Stimulated activated CD8-positive, alpha-beta memory T cell treated with anti-CD3 and anti-CD28 coated beads, Interleukin-4, amount 100 ng/mL, for 48 hours (primary cell): ENCODE measurements around the gene EGR1.
A peak's percentile ranks its signal among the peaks of the same experiment; 100 is the strongest.

Experiments
- DNase-seq: peaks from one replicate; pipeline ENCODE4 v3.0.0-alpha.2; 2020

EGR1 gene

DNA sequence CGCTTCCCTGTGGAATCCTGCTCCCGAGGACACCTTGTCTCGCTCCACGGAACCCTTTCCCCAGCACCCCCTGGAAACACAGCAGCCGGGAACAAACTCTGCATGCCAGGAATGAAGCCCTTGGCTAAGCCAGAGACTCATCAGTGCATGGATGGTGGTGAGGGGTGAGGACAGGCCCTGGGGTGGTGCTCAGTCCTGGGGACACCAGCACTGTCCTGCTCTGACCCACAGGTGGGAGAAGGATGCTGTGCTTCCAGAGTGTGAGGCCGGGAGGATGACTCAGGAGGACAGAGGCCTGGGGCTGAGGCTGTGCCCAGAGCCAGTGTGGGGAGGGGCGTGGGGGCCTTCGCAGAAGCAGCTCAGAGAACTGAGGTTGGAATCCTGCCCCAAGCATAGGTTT is 11.2 kb upstream of the EGR1 start:
- no peak for DNase-seq

- DNase-seq: no peak
These were observed 9.9 kb upstream of the EGR1 start for GRCh38 chr5:138455232-138455930.

- no peak for DNase-seq
These were observed 7.6 kb upstream of the EGR1 start for GRCh38 chr5:138457531-138458275.

GRCh38 chr5:138458384-138458783 is 6.9 kb upstream of the EGR1 start:
- DNase-seq: no peak

DNA sequence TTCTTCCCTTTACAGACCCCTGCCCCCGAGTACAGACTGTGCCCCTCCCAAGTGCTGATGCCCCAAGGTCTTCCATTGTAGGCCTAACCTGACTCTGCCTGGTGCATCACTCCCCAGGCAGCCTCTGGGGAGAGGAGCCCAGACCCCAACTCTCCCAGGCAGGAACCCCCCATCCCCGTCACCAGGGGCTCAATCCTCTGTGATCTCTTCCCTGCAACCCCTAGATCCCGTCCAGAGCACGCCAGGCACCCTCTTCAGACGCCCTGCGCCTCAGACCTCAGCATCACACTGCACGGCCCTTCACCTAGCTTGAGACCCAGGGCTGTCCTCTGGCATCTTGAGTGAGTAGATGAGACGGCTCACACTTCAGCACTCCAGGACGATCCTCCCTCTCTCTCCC is 6.4 kb upstream of the EGR1 start:
- DNase-seq: no peak

DNA sequence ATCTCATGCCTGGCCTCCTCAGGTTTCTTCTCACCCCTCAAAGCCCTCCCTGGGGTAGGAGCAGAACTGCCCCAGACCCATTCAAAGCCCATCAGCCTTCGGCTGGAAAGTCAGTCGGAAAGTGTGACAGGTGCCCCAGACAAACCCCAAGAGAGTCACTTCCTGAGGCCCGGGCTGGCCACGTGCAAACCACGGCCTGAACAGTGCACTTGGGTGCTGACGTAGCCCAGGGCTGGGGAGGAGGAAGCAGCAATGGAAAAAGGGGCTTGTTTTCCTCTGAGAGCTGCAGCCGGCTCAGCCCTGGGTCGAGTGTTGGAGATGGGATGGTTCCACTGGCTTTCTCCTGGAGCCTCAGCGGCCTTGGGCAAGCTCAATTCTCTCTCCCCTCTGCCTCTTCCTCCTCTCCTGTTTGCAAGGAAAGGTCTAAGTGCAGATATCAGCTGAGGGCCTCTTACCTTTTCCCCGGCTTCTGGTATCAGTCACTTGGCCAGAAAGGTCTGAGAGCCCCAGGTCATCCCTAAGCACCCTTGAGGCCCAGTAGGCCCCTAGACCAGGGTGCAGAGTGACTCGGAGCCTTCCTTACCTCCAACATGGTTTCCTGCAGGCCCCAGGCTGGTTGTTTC is 5.9 kb upstream of the EGR1 start:
- DNase-seq: peak; percentile 92

- DNase-seq: no peak
These were observed 5.1 kb upstream of the EGR1 start for GRCh38 chr5:138460032-138460693.

DNA sequence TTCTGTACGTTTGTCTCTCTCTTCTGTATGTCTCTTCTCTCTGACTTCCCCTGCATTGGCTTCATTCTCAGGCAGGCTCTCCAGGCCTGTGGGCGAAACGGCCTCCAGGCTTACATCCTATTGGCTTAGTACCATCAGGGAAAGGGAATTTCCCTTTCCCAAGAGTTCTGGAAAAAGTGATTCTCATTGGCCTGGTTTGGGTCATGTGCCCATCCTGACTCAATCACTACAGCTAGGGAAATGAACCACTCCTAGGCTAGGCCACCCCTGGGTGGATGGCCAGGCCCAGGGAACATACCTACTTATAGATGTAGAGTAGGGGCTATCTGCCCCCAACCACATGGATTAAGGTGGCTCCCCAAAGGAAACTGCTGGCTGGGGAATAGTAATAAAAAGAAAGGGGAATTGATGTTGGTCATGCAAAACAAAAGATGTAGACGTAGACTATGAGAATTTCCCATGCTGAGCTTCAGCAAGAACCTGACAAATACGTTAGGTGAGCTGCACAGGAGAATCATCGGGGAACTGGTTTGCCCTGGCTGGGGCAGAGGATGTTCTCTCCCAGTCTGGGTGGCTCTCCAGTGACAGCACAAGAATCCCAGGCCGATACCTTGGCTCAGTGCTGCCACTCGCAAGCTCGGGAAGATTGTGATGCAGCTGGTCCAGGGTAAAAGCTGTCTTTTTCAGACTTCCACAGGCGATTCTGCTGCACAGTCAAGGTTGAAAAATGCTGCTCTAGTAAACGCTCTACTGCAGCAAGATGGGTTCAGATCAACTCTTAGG is 3.7 kb upstream of the EGR1 start:
- DNase-seq: no peak

DNA sequence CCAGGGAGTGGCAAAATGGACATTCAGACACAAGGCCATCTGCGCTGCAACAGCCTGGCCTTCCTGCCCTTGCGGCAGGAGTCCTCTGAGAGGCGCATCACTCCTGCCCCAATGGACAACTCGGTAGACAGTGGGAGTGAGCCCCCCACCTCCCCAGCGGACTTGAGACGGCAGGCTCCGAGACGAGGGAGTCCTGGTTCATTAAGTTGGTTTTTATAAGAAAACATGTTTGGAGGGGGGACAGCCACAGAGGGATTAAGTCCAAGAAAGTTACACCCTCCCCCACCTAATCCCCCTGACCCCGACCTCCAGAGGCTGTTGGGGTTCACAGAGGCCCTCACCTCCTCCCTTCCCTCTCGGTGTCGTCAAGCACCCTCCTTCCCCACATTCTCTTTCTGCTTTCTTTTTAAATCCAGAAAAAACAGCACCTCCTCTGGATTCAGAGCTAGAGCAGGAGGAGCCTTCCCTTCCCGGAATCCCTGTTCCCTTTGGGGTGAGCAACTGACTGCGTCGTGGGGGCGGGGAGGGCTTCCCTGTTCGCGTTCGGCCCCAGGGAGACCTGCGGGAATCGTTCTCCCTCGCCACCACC is 1.8 kb upstream of the EGR1 start:
- no peak for DNase-seq

DNA sequence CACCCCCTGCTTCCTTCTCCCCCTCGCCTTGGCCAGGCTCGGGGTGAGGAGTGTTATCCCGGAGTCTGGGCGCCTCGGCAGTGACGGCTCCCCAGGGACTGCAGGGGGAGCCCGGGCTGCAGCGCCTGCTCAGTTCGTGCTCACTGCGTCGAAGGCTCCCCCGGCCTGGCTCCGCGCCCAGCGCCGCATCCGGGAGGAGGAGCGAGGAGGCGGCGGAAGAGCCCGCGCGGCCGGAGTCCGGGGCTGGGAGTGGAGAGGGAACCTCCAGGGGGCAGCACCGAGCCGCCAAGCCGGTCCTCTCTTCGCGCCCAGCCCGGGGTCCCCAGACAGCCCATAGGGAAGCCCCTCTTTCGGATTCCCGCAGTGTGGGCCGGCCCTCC is 1.3 kb upstream of the EGR1 start:
- peak; percentile 96 for DNase-seq

GRCh38 chr5:138464388-138465260 is 655 bp upstream of the EGR1 start:
- DNase-seq: peak; percentile 94

GRCh38 chr5:138466125-138466899 is 1.0 kb downstream of the EGR1 start:
- peak; percentile 41 for DNase-seq

DNA sequence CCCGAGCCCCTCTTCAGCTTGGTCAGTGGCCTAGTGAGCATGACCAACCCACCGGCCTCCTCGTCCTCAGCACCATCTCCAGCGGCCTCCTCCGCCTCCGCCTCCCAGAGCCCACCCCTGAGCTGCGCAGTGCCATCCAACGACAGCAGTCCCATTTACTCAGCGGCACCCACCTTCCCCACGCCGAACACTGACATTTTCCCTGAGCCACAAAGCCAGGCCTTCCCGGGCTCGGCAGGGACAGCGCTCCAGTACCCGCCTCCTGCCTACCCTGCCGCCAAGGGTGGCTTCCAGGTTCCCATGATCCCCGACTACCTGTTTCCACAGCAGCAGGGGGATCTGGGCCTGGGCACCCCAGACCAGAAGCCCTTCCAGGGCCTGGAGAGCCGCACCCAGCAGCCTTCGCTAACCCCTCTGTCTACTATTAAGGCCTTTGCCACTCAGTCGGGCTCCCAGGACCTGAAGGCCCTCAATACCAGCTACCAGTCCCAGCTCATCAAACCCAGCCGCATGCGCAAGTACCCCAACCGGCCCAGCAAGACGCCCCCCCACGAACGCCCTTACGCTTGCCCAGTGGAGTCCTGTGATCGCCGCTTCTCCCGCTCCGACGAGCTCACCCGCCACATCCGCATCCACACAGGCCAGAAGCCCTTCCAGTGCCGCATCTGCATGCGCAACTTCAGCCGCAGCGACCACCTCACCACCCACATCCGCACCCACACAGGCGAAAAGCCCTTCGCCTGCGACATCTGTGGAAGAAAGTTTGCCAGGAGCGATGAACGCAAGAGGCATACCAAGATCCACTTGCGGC is 1.8 kb downstream of the EGR1 start:
- DNase-seq: no peak

GRCh38 chr5:138467711-138468132 is 2.4 kb downstream of the EGR1 start:
- no peak for DNase-seq

- no peak for DNase-seq
These were observed 3.1 kb downstream of the EGR1 start for GRCh38 chr5:138468133-138468965.

GRCh38 chr5:138468966-138469539 is 3.8 kb downstream of the EGR1 start:
- no peak for DNase-seq

DNA sequence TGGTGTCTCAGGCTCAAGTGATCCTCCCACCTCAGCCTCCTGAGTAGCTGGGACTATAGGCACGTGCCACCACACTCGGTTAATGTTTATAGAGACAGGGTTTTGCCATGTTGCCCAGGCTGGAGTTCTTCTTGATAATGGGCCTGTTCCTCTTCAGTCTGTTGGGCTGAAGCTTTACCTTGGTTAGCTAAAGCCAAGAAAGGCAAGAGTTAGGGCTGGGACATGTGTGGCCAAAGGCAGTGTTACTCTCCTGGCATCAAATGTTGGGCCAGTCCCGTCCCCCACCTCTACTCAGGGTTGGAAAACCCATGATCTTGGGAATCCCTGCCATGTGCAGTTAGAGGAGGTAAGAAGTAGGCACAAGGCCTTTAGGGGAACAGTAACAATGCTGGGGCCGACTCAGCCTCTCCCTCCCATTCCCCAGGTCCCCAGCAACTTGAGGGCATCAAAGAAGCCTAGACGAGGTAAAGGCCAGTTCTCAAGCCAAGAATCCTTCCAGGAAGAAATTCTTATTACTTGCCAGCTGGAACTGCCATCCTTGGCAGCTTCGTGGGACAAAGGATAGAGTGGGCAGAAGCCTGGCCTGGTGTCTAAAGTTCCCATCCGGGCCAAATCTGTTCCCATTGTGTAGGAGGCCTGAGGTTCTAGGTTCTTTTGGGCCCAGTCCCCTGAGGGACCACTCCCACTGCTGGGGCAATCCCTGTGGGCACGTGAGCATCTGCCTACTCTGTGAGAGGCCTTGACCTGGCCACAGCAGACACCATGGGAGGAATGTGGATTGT is 4.5 kb downstream of the EGR1 start:
- peak; percentile 53 for DNase-seq
